Coronary artery (tissue), 2 donors: ENCODE measurements around the gene LITAF.

ENCODE experiments used
- DNase-seq: peaks from one replicate; pipeline ENCODE4 v3.0.0-alpha.2; 2017; ENCODE audit warnings: low spot score
- H3K27ac ChIP-seq, 2 donors: fragments of 200-600 bp; sonication (generic); one replicate each; pipeline ENCODE4 v1.5.1; 2016 to 2019
- H3K4me3 ChIP-seq: fragments of 200-600 bp; sonication (generic); 2 replicates; pipeline ENCODE4 v1.5.1; 2016; ENCODE audit warnings: mild to moderate bottlenecking, moderate library complexity
- TF ChIP-seq, protein P1 (sequence below): fragments of 200-600 bp; sonication (generic); IDR thresholded peaks from one replicate; pipeline ENCODE4 v1.5.1; 2019; ENCODE audit warnings: antibody characterized with exemption

Gene LITAF

GRCh38 chr16:11499295-11500089 is 87.2 kb downstream of the LITAF start:
- no peak for DNase-seq
- TF ChIP-seq, protein P1, sequence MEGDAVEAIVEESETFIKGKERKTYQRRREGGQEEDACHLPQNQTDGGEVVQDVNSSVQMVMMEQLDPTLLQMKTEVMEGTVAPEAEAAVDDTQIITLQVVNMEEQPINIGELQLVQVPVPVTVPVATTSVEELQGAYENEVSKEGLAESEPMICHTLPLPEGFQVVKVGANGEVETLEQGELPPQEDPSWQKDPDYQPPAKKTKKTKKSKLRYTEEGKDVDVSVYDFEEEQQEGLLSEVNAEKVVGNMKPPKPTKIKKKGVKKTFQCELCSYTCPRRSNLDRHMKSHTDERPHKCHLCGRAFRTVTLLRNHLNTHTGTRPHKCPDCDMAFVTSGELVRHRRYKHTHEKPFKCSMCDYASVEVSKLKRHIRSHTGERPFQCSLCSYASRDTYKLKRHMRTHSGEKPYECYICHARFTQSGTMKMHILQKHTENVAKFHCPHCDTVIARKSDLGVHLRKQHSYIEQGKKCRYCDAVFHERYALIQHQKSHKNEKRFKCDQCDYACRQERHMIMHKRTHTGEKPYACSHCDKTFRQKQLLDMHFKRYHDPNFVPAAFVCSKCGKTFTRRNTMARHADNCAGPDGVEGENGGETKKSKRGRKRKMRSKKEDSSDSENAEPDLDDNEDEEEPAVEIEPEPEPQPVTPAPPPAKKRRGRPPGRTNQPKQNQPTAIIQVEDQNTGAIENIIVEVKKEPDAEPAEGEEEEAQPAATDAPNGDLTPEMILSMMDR, result no peak
- Histone ChIP-seq H3K4me3 (no peak overlapping the region), H3K27ac (peak overlapping the region; percentile 94 to 97)

DNA sequence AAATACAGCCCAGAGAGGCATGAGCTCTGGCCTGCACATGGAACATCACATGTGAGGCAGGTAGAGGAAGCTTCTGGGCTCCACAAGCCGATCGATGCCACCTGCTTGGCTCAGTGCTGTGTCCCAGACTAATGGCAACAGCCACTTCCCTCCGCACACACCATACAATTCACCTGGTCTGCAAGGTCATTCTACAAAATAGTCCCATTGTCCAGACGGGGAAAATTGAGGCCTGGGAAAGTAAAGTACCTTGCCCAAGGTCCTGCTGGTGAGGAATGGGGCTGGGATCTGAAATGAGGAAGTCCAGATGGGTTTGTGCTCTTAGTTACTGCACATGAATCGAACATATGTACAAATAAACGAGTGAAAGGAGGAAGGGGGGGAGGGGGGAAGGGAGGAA is 88.0 kb downstream of the LITAF start:
- no peak overlapping the region for H3K4me3 ChIP-seq
- TF ChIP-seq, protein P1, result no peak
- peak overlapping the region; percentile 94 to 97 for H3K27ac ChIP-seq
- DNase-seq, result no peak

GRCh38 chr16:11497851-11498289 is 88.8 kb downstream of the LITAF start:
- H3K27ac ChIP-seq, result peak overlapping the region; percentile 94 to 97
- no peak for DNase-seq
- TF ChIP-seq, protein P1, result no peak
- H3K4me3 ChIP-seq, result no peak overlapping the region
